Activated CD8-positive, alpha-beta T cell treated with anti-CD3 and anti-CD28 coated beads for 36 hours (primary cell): Measurements from ENCODE around the gene PCSK1. TPM values are rescaled to one million over a fixed set of nuclear protein-coding genes. Genes with fewer than 3 reads are reported as not detected.

Experiments
- ATAC-seq: fragments of 200-7000 bp; cut with Tn5 transposase; one replicate; pipeline ENCODE4 v1.10.0; 2021; ENCODE audit warnings: mild to moderate bottlenecking, moderate library complexity
- CTCF ChIA-PET: fragments of 350-600 bp; sonication (Branson Sonifier 250); formaldehyde crosslinking; loops from one replicate; lab custom pipeline; 2021; ENCODE audit warnings: antibody characterized with exemption; lab: Charles Lee
- POLR2A ChIA-PET: fragments of 350-600 bp; sonication (Branson Sonifier 250); formaldehyde crosslinking; loops from one replicate; lab custom pipeline; 2021; ENCODE audit warnings: antibody characterized with exemption; lab: Charles Lee
- DNase-seq: peaks from one replicate; pipeline ENCODE4 v3.0.0-alpha.2; 2020
- H3K27ac Mint-ChIP-seq: one replicate; pipeline ENCODE4 v1.8.0; 2021; ENCODE audit warnings: mild to moderate bottlenecking, mixed read lengths
- H3K27me3 Mint-ChIP-seq: one replicate; pipeline ENCODE4 v1.8.0; 2021; ENCODE audit warnings: mixed read lengths
- H3K36me3 Mint-ChIP-seq: one replicate; pipeline ENCODE4 v1.8.0; 2021; ENCODE audit warnings: low read depth, mixed read lengths
- H3K4me1 Mint-ChIP-seq: one replicate; pipeline ENCODE4 v1.8.0; 2021; ENCODE audit warnings: low read depth, mixed read lengths
- H3K4me3 Mint-ChIP-seq: one replicate; pipeline ENCODE4 v1.8.0; 2021; ENCODE audit warnings: mild to moderate bottlenecking, moderate library complexity, mixed read lengths
- H3K9me3 Mint-ChIP-seq: one replicate; pipeline ENCODE4 v1.8.0; 2021; ENCODE audit warnings: mixed read lengths
- CTCF ChIP-seq: fragments of 200-600 bp; IDR thresholded peaks from one replicate; pipeline ENCODE4 v1.8.0; 2022; ENCODE audit warnings: antibody characterized with exemption, mild to moderate bottlenecking
- intact Hi-C: fragments of 100-400 bp; cut with micrococcal nuclease; formaldehyde crosslinking; loops from one replicate; pipeline ENCODE4 v1.10.0; 2022
- total RNA-seq, 2 experiments: library from RNA; stranded (reverse); gene quantifications; one replicate each; pipeline ENCODE4 v1.2.3, GENCODE V29; 2021

PCSK1 gene
- total RNA-seq, 2 experiments from 2014 or later: not detected

- H3K36me3 Mint-ChIP-seq: no peaks in the 10 kb centered on the region
- ChIA-PET CTCF (interaction anchor here (0.6 to 4.8 kb wide), 7 partner anchors 23 to 221 kb away, joined by 3 to 19 read pairs (median 5); no protein-coding TSS in a partner anchor), POLR2A (no interaction called here)
- no peaks in the 10 kb centered on the region for H3K9me3 Mint-ChIP-seq
- DNase-seq (no peak), ATAC-seq (no peak)
- intact Hi-C loops: no loop called here
- H3K27ac Mint-ChIP-seq: no peak overlapping the region
- peaks cover 6% of the 10 kb centered on the region for H3K4me1 Mint-ChIP-seq
- peaks cover 27% of the 10 kb centered on the region for H3K27me3 Mint-ChIP-seq
- no peak for TF ChIP-seq CTCF
- no peak overlapping the region for H3K4me3 Mint-ChIP-seq
These were observed 7.1 kb upstream of the PCSK1 start for GRCh38 chr5:96440185-96440538.

- Mint-ChIP-seq H3K36me3 (no peaks in the 10 kb centered on the region), H3K4me3 (no peak overlapping the region), H3K4me1 (peaks cover 6% of the 10 kb centered on the region), H3K9me3 (peaks cover under 1% of the 10 kb centered on the region), H3K27ac (no peak overlapping the region), H3K27me3 (peaks cover 30% of the 10 kb centered on the region)
- POLR2A ChIA-PET: no interaction called here
- CTCF ChIA-PET: interaction anchor here (0.6 to 4.8 kb wide), 9 partner anchors 23 to 580 kb away, joined by 3 to 19 read pairs (median 4); no protein-coding TSS in a partner anchor
- TF ChIP-seq CTCF: no peak
- ATAC-seq (peak; percentile 53), DNase-seq (peak; percentile 8)
- intact Hi-C loops: loop anchor here (5.0 kb wide), 1 partner anchor 92 kb away; no protein-coding TSS in a partner anchor
These were observed 6.6 kb upstream of the PCSK1 start for GRCh38 chr5:96439477-96440184.

- Mint-ChIP-seq H3K9me3 (peaks cover 2% of the 10 kb centered on the region), H3K27ac (no peak overlapping the region), H3K27me3 (peaks cover 57% of the 10 kb centered on the region), H3K4me3 (no peak overlapping the region), H3K4me1 (peaks cover 13% of the 10 kb centered on the region), H3K36me3 (no peaks in the 10 kb centered on the region)
- POLR2A ChIA-PET: no interaction called here
- DNase-seq (peak; percentile 75), ATAC-seq (peak; percentile 82)
- CTCF ChIA-PET: interaction anchor here (0.7 to 1.1 kb wide), 2 partner anchors 22 to 167 kb away, joined by 3 read pairs; no protein-coding TSS in a partner anchor
- intact Hi-C loops: no loop called here
- no peak for TF ChIP-seq CTCF
These were observed 1.2 kb upstream of the PCSK1 start for GRCh38 chr5:96434201-96434645.

DNA sequence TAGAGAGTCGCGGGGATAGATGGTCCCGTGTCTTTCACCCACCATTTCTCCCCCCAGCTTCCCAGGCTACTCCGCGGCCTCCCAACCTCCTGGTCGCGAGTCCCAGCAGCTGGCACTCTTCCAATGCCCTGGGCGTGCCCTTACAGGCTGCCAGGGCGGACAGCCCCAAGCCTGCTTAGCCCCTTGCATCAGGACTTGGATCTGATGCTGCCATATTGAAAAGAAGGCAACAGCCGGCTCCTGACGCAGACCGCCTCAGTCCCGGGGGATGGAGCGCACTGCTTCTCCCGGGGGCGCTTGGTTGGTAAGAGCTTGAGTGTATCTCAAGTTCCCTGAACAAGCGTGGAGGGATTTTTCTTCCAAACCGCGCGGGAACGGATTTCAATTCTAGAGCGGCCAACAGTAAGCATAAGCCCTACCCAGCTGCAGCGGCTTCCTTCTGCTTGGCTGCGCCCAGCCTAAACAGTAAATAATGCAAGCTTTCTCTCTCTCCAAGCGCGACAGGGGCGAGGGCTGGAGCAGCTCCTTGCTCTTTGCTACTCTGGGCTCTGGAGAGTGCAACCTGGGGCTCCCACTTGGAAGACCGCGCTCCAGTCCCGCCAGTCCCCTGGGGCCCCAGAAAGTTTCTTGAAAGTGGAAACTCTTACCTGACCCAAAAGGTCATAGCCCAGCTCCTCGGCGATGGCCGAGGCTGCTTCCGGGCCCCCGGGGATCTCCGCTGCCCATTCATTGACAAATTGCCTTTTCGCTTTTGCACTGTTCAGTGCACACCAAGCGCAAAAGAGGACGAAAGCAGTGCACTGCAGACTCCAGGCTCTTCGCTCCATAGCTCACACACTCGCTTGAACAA, 607 bp downstream of the PCSK1 start:
- no peak overlapping the region for H3K4me3 Mint-ChIP-seq
- intact Hi-C loops: no loop called here
- ChIA-PET POLR2A (no interaction called here), CTCF (interaction anchor here (1.2 to 2.1 kb wide), 3 partner anchors 14 to 169 kb away, joined by 3 to 4 read pairs (median 4); no protein-coding TSS in a partner anchor)
- H3K4me1 Mint-ChIP-seq: peaks cover 13% of the 10 kb centered on the region
- H3K36me3 Mint-ChIP-seq: no peaks in the 10 kb centered on the region
- peaks cover 57% of the 10 kb centered on the region for H3K27me3 Mint-ChIP-seq
- TF ChIP-seq CTCF: no peak
- no peak overlapping the region for H3K27ac Mint-ChIP-seq
- H3K9me3 Mint-ChIP-seq: peaks cover 2% of the 10 kb centered on the region
- ATAC-seq (no peak), DNase-seq (no peak)
